Measurements from ENCODE around the gene SLC9B1.

SLC9B1 gene, protein sequence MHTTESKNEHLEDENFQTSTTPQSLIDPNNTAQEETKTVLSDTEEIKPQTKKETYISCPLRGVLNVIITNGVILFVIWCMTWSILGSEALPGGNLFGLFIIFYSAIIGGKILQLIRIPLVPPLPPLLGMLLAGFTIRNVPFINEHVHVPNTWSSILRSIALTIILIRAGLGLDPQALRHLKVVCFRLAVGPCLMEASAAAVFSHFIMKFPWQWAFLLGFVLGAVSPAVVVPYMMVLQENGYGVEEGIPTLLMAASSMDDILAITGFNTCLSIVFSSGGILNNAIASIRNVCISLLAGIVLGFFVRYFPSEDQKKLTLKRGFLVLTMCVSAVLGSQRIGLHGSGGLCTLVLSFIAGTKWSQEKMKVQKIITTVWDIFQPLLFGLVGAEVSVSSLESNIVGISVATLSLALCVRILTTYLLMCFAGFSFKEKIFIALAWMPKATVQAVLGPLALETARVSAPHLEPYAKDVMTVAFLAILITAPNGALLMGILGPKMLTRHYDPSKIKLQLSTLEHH

DNA sequence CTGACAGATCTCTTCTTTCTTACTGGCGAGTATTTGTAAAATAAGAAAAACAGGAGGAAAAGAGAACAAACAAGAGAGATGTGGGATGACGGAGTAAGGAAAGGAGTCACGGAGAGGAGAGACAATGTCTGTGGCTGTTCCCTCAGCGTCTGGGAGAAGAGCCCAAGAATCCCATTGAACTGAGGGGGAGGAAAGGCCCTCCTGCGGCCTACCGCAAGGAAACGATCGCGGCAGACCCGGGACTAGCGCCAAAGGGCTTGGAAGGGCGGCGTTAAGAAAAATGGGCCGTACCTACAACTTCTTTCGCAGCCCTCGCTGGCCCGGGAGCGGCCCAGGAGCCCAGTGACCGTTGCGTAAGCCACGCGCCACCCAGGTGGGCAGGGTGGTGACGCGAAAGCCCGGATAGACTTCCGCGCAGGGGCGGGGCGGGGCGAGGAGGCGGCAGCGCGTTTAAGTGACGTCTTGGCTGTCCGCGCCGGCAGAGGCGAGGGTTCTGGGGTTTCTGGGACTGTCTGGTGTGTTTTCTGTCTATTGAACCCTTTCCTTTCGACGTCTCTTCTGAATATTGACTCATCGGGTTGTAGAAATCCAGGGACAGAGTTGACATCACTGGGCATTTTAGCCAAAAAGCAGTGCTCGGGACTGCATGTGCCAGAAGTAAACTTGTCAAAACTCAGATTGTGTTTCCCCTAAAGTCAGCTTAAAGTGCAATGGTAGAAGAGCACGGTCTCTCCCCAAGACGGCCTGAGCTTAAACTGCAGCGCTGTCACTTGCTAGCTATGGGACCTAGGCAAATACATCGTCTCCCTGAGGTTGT is at the start of gene SLC9B1:
Gene SLC9B1 (minus strand): TSS at position 398 of the 817 bp plus-strand sequence. CDS start 27,994 bp downstream, outside the sequence.
- DNase-seq, result peak; percentile 75

DNA sequence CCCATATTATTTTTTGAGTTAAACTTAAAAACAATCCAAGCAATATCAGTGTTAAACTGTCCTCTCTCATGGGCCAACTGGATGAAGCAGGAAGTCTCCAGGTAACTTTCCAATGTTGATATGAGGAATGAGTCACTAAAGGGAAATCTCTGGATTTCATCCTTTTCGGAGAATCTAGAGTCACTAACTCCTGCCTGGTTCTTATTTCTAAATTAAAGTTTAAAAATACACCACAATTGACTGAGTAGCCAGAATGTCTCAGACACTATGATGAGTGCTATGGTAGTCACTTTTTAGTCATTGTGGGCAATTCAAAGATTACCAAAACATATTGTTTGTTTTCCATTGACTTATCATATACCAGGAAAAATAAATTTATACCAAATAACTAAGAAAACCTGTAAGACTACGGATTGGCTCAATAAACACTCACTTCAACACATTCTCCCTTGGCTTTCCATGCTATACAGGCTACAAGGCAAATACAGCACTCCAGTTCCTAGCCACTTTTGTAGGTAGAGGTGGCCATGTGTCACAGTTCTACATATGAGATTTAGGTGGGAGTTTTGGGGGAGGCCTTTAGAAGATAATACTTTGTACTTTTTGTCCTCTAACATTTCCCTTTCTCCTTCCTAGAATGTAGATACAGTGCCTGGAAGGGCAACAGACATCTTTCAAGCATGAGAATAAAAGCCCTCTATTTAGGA is 48.5 kb upstream of the SLC9B1 start:
- no peak for DNase-seq

DNA sequence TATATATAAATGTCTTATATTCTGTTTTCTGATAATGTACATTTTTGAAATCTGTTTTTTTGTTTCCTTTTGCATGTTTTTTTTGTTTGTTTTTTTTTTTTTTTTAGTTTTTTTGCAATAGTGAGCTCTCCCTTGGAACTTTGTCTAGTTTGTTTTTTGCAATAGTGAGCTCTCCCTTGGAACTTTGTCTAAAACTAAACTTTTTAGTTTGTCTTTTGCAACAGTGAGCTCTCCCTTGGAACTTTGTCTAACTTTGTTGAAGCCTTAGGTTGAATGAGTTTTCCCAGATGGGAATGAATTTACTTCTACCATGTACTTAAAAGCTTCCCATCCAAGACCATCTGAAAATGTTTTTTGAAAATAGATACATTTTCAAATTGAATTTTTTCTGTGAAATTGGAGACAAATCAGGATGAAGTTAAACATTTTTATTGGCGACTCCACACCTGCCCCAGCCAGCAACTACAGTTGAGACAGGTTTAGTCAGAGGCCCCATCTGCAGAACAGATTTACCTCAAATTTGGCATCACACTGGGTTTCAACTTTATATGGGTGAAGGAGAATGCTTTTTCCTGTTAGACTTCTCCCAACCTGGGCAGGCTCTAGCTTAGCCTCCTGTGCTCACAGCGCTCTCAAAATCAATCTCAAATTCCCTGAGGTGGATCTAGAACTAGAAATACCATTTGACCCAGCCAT is 41.1 kb upstream of the SLC9B1 start:
- no peak for DNase-seq

DNA sequence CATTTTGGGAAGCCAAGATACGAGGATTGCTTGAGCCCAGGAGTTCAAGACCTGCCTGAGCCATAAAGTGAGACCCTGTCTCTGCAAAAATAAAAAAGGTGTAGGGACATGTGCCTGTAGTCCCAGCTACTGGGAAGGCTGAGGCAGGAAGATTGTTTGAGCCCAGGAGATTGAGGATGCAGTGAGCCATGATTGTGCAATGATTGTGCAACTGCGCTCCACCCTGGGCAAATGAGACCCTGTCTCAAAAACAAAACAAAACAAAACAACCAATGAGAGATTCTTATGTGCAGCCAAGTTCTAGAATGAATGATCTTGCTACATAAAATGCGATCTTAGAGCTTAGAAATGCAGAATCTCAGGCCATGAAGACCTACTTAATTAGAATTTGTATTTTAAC is 34.5 kb upstream of the SLC9B1 start:
- DNase-seq, result no peak

DNA sequence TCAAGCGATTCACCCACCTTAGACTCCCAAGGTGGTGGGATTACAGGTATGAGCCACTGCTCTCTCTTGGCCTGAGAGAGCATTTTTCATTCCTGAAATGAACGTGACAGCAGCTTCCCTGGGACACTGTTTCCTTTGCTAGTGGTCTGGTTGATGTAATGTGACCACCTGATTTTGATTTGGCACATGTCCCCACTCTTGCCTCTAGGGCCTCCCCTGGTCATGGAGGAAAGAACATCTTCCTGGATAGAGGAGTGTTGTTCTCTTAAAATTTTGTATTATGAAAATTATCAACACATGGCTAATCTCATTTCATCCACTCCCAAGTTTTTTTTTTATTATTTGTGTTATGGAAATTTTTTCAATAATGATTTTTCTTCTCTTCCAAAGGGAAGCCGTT is 33.3 kb upstream of the SLC9B1 start:
- DNase-seq, result no peak

DNA sequence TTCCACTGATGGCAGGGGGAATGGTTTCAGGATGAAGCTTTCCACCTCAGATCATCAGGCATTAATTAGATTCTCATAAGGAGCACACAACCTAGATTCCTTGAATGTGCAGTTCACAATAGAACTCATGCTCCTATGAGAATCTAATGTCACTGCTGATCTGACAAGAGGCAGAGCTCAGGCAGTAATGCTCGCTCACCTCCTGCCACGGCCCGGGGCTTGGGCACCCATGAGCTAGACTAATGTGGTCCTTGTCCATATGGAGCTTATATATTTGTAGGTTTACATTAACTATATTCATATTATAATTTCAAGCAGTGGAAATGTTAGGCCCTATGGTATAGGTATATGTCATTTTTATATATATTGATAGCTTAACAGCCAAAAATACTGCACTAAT is 32.6 kb upstream of the SLC9B1 start:
- DNase-seq, result no peak

DNA sequence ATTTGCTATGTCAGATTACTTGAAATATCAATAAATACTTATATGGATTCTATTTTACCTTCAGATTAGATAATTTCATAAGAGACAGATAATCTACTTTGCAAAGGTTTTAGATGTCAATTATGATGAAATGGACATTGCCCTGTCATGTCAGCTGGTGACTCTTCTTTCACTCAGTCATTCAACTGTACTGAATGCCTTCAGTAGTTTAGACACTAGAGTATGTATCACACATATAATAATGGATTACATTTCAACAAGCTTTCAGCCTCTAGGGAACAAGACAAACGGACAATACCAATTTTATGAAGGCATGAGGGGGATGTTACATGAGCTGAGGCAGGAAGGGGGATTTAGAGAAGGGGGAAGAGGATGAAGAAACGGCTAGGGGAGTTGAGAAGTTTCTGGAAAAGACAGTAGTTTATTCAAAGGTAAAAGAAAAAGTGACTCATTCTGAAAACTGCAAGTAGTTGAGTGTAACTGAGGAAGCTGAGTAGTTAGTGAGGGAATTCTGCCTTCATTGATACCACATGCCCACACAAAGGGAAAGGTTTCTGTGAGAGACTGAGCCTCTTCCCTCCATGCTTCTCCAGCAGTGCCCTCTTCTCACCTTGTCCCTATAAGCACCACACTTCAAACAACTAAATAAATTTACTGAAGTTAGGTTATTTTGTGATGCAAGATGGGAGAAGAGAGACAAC is 31.4 kb upstream of the SLC9B1 start:
- no peak for DNase-seq

DNA sequence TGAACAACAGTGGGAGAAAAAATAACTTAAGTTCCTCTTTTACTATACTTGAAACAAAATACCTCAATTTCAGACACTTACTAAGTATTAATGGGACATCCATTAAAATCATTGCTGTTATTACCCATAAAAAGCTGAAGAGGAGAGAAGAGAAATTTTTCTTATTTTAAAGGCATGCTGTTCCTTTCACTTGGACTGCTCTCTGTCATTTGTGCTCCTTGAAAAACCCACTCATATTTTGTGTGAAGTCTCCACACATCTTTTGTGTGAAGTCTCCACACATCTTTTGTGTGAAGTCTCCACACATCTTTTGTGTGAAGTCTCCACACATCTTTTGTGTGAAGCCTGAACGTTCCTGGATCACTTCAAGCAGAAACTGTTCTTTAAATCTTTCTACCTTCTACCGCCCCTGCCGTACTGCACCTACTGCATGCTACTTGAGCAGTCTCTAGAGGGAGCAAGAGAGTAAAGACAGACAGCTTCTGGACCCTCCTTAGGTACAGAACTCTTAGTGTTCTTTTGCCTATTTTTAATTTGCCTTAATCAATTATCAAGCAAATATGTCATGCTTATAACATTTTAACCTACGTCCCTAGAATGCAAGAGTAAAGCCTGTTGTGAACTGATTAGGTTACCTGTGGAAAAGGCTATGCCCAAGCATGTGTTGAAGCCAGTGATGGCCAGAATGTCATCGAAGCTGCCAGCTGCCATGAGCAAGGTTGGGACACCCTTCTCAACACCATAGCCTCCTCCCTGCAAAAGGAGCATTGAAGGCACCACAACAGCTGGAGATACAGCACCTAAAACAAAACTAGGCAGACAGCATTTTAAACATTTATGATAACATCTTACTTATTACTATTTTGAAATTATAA is 27.1 kb upstream of the SLC9B1 start:
- no peak for DNase-seq

DNA sequence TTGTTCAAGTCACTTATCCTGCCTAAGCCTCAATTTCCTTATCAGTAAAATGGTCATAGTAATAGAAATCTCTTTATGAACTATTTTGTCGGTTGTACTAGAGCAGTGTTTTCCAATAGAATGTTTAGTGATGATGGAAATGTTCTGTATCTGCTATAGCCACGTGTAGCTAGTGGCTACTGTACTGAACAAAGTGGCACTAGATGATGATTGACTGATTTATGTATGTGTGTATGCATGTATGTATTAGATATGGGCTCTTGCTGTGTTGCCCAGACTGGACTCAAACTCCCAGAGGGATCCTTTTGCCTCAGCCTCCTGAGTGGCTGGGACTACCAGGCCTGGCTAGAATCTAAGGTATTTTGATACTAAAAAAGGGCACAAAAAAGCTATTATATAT is 24.7 kb upstream of the SLC9B1 start:
- no peak for DNase-seq

DNA sequence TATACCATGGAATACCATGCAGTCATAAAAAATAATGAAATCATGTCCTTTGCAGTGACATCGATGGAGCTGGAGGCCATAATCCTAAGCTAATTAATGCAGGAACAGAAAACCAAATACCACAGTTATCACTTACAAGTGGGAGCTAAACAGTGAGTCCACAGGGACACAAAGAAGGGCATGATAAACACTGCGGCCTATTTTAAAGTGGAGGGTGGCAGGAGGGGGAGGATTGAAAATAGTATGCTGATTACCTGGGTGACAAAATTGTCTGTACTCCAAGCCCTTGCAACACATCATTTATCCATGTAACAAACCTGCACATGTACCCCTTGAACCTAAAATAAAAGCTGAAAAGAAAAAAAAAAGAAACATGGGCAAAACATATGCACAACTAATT is 16.7 kb upstream of the SLC9B1 start:
- DNase-seq, result no peak

DNA sequence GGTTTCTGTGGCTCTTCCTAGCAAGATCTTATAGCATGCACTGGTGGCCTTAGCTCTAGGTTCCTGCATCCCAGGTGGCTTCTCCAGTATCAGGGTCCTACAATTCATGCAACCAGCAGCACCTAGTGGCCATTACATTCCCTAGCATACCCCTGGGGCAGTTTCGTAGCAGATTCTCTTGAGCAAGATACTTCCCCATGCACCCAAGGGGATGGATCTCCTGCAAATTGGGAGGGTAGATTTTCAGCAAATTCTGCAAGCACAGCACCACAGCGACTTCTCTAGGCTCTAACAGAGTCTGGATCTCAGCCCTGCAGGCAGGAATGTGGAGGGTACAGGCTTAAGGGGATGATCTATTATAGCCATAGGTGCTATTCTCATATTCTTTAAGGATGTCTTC is 13.1 kb upstream of the SLC9B1 start:
- no peak for DNase-seq

DNA sequence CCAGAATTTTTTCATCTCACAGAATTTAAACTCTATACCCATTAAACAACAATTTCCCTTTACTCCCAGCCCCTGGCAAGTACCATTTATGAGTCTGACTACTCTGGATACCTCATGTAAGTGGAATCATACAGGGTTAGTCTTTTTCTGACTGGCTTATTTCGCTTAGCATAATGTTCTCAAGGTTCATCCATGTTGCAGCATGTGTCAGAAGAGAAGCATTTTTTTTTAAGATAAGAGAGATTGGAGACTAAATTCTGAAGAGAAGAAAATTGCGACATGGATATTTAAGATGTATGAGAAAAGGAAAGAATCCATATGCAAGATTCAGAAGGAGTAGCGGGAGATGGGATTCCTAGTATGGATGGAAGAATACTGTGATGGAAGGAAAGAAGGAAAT is 11.3 kb upstream of the SLC9B1 start:
- no peak for DNase-seq

DNA sequence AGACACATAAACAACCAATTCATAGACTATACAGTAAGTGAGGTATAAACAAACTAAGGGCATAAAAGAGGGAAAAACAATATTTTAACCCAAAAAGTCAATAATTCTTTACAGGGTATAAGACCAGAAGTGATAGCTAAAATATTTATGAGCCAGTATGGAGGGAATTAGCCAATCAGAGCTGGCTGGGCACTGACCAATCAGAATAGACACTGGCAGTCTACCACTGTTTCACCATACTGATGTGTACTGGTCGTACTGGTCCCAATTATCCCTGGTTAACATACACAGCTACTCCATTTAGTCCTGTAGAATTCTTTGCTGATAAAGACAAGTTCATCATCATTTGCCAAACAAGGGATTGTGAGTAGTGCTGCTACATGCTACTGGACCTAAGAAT is 9.8 kb upstream of the SLC9B1 start:
- no peak for DNase-seq

DNA sequence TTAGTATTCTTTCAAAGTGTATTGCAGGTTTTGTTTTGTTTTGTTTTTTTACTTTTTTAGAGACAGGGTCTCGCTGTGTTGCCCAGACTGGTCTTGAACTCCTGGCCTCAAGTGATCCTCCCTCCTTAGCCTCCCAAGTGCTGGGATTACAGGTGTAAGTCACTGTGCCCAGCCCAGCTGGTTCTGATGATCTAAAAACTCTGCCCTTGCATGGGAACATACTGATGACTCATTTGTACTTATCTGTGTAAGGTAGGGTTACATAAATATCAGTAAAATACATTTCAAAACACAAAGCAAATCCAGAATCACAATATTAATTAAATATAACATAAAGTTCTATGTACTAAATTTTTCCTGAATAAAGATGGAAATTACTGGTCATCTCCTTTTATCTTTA is 7.4 kb upstream of the SLC9B1 start:
- no peak for DNase-seq

DNA sequence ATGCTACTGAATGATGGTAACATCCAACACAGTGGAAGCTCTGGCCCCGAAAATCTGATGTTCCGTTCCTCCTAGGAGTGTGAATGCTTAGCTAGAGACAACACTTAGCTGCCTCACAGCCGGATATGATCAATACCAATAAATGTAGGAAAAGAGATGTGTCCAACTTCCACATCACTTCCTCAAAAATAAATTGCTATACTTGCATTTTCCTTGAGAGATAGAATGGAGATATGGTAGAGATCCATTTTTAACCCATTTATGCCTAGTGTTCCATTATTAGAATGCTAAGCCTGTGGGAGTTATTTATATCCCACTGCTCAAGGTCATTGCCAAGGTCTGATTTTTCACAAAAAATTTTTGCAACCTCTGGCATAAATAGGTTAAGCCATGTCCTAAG is 5.5 kb upstream of the SLC9B1 start:
- no peak for DNase-seq

DNA sequence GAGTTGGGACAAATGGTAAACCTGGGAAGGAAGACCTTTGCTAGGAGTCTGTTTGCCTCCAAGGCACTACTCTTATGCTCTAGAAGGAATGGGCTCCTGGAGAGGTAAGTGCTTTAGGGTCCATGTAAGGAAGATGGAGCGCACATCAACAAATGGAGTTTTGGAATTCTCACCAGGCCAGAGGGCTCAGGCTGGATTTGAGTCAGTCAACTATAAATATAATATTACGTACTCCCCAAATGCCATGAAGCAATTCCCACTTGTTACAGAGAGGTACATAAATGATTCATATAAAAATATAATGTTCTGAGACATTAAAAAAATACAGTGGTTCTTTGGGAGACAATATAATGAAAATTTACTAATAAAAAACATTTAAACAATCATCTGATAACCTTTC is 1.6 kb upstream of the SLC9B1 start:
- DNase-seq, result no peak

DNA sequence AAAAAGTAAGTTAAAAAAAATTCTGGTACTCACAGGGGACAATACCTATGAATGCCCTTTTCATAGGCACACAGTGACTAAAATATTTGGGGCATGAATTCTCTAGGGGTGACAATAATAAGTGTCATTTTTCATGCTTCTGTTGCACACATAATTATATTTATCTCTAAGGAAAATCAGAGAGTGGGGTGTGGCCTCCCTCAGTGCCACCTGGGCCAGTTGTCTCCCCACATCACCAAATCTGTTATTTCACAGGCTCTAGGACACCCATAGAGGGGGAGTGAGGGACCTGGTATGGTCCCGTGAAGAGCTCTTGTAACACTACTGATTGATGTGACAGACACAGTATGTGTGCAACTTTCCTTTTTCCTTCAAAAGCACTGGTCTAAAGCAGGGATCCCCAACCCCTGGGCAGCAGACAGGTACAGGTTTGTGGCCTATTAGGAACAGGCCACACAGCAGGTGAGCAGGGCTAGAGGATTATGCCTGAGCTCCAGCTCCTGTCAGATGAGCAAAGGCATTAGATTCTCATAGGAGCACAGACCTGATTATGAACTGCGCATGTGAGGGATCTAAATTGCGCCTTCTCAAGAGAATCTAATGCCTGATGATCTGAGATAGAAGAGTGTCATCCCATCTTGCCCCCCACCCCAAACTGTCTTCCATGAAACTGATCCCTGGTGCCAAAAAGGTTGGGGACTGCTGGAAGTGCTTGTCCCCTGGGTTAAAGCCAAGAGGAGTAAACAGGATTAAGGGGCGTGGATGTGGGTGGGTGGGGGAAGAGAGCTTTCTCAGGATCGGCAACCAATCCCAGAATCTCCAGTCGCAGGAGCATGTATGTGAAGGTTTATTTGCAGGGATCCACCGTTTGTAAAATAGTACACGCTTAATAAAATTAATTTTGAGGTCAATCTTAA is 856 bp downstream of the SLC9B1 start:
- no peak for DNase-seq

DNA sequence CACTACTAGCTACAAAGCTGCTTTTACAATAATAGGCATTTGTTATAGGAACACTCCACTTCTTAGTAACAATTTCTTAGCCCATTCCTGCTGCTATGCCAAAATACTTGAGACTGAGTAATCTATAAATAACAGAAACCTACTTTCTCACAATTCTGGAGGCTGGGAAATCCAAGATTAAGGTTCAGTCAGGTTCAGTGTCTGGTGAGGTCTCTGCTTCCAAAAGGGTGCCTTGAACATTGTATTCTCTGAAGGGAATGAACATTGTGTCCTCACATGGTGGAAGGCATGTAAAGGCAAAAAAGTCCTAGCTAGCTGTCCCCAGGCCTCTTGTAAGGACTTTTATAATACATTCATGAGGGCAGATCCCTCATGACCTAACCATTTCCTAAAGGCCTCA is 7.0 kb downstream of the SLC9B1 start:
- DNase-seq, result no peak

DNA sequence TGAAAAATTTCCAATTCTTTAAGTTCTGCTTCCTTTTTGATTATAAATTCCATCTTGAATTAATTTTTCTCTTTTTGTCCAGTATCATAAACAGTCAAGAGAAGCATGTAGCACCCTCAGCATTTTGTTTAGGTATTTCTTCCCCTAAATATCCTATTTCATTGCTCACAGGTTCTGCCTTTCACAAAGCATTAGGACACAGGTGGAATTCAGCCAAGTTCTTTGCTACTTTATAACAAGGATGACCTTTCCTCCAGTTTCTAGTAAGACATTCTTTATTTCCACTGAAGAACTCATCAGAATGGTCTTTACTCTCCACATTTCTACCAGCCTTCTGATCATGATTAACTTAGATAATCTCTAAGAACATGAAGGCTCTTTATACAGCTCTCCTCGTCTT is 7.4 kb downstream of the SLC9B1 start:
- DNase-seq, result no peak
